Dedifferentiated amniotic fluid mesenchymal stem cell (primary cell): Measurements from ENCODE around the gene DAGLA.

Experiments used
- DNase-seq: peaks from one replicate; pipeline ENCODE4 v3.0.0-alpha.2; 2016; ENCODE audit errors: extremely low spot score

Gene DAGLA

GRCh38 chr11:61778920-61779650 is 98.9 kb downstream of the DAGLA start:
- no peak for DNase-seq

GRCh38 chr11:61779666-61780525 is 99.7 kb downstream of the DAGLA start:
- DNase-seq: no peak

DNA sequence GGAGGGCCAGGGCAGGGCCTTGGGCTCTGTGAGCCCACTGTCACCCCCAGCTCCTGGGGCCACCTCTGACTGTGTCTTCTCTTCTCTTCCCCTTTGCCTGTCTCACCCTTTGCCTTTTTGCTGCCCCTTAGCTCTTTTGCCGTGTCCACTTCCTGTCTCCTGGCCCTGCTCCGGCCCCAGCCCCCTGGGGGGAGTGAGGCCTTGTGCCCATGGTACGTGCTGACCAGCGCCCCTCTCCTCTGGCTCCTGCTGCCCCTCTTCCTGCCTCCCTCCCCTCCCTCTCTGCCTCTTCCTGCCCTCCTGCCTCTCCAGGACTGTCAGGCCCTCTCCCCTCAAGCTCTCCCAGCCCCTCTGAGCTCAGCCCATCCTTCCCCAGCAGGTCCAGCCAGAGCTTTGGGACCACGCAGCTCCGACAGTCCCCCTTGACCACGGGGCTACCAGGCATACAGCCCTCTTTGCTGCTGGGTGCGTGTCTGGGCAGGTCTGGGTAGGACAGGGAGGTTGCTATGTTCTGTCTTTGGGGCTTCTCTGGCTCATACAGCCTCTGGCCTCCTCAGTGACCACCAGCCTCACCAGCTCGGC is 100.5 kb downstream of the DAGLA start:
- DNase-seq: no peak

GRCh38 chr11:61781585-61781984 is 101.4 kb downstream of the DAGLA start:
- DNase-seq: no peak

DNA sequence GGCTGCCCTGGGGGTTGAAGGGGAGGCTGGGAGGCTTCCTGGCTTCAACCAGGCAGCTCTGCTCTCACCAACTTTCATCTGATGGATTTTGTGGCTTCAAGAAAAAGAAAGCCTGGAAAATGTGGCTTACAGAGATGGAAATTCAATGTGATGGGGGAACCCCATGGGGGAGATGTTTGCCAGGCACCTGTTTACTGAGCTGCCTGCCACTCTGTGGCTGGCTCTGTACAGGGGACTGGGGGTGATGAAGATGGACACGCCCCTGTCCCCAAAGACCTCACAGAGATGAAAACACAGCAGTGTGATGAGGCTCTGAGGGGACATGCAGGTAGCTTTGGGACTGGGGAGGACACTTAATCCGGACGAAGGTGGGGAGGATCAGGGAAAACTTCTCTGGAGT is 102.1 kb downstream of the DAGLA start:
- no peak for DNase-seq

DNA sequence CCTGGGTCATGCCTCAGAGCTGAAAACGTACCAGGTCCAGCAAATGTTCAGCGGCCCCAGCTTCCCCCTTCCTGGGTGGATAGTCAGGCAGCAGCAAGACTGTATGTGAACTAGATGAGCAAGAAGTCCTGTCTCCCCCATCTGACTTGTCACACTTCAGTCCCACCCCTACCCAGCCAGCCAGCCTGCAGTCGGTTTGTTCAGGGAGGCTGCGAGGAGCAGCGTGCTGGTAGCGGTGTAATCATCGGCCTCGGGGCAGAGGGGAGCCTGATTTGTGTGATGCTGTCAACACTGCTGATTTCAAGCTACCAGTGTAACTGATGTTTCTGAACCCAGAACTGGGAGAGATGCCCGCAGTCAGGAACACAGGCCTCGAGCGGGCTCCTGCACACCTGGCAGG is 102.7 kb downstream of the DAGLA start:
- no peak for DNase-seq

DNA sequence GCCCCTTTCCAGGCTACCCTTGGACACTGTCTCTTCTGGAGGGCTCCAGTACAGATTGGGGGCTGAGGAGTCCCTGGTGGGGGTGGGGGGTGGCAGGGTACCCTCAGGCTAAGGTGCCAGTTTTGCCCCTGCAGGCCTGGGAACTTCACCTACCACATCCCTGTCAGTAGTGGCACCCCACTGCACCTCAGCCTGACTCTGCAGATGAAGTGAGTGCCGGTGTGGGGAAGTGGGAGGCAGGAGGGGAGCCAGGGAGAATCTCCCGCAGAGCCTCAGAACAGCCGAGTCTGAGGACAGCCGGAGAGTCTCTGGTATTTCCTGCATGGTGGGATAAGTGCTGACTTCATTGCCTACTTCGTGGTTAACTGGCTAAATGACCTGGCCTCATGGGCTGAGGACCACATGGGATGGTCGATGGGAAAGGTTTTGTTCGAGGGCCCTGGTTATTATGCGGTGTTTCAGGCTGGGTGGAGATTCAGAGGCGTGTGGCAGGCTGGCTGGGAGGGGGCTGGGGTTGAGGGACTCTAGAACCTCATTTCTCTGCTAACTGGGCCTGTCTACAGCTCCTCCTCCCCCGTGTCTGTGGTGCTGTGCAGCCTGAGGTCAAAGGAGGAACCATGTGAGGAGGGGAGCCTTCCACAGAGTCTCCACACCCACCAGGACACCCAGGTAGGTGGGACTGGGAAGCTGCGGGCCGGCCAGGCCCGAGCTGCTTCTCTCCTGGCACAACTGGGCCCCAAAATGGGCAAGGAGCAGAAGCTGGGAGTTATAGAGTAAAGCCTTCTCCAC is 103.7 kb downstream of the DAGLA start:
- no peak for DNase-seq

- no peak for DNase-seq
These were observed 104.3 kb downstream of the DAGLA start for GRCh38 chr11:61784506-61784805.

DNA sequence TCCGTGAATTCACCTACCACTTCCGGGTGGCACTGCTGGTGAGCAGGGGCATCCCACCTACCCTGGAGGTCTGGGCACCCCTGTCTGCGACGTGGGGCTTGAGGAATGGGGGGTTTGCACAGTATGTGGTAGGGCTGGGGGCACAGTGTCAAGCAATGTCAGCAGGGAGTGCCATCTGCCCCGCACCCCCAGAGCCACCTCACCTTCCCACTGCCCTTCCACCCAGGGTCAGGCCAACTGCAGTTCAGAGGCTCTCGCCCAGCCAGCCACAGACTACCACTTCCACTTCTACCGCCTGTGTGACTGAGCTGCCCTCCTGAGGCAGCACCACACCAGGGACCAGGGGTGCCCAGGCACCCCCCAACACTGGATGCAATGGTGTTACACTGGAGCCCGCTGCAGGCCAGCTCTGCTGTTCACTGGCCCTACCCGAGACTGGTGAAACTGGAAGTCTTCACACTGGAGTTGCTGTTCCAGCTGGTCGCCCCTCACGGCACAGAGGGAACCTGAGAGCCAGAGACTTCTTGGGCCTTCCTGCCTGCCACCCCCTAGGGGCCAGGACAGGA is 105.7 kb downstream of the DAGLA start:
- DNase-seq: no peak

DNA sequence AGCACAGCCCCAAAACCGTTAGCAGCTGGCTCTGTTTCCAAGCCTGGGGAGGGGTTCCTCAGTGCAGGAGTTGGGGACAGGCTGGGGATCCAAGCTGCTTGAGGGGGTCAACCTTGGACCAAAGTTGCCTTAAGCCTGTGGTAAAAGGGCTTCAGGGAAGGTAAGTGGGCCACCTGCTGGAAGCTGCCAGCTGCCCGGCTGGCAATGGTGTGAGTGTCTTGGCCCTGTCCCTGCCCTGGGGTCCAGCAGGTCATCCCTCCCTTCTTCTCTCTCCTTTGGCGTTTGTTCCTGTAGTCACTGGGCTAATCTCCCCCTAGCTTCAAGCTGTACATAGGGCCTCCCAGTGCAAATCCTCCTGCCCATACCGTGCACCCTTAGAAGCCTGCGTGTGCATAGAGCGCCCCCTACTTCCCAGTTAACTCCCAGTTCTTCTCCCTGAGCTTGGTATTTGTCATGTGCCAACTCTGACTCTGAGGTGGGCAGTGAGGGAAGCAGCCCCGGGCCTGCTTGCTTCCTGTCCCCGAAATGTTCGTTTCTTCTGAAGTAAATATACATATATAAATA is 107.8 kb downstream of the DAGLA start:
- no peak for DNase-seq

DNA sequence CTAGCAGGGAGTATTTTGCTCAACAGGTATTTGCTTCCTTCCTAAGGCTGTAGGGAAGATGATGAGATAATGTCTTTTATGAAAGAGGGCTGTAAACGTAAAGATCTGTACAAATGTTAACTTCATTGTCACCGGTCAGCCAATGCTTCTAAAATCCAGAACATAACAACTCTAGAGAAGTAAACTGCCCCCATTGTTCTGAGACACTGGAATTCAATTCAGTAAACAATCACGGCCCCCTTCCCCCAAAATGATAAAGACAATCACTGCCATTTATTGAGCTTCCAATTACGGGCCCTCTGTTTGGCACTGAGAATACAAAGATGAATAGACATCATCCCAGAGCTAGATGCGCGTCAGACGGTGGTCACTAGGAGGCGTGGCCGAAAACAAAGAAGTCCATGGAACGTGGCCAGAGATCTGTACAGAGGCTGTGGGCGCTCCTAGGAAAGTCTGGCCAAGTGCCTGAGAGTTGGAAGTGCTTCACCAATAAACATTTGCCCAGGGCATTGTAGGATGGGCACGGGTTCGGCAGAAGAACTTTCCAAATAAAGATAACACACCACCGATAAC is 111.6 kb downstream of the DAGLA start:
- DNase-seq: peak; percentile 91

GRCh38 chr11:61792310-61793082 is 112.3 kb downstream of the DAGLA start, which contains the start of the genes FEN1 and TMEM258:
Gene FEN1, plus strand, starts transcription at chr11:61792911. Its CDS starts 2,451 bp downstream, at chr11:61795362.
Gene TMEM258, minus strand, starts transcription at chr11:61792599. Its CDS starts 41 bp downstream, at chr11:61792558.
- peak; percentile 89 for DNase-seq

- no peak for DNase-seq
These were observed 113.1 kb downstream of the DAGLA start for GRCh38 chr11:61793083-61793828.

DNA sequence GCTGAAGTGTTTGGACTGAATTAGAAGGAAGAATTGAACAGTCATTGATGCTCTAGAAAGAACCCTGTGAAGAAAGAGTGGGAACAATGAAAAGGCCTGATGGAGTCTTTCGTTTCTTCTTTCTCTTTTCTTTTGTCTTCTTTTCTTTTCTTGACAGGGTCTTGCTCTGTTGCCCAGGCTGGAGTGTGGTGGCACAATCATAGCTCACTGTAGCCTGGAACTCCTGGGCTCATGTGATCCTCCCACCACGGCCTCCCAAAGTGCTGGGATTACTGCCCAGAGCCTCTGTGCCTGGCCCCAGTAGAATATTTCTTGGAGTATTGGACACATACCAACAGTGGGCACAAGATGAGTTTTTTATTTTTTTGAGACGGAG is 113.6 kb downstream of the DAGLA start:
- DNase-seq: no peak

- DNase-seq: no peak
These were observed 114.4 kb downstream of the DAGLA start for GRCh38 chr11:61794579-61794978.

DNA sequence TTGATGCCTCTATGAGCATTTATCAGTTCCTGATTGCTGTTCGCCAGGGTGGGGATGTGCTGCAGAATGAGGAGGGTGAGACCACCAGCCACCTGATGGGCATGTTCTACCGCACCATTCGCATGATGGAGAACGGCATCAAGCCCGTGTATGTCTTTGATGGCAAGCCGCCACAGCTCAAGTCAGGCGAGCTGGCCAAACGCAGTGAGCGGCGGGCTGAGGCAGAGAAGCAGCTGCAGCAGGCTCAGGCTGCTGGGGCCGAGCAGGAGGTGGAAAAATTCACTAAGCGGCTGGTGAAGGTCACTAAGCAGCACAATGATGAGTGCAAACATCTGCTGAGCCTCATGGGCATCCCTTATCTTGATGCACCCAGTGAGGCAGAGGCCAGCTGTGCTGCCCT is 115.3 kb downstream of the DAGLA start:
- DNase-seq: no peak

- no peak for DNase-seq
These were observed 115.8 kb downstream of the DAGLA start for GRCh38 chr11:61795876-61796526.
